GM19035 (cell line): ENCODE measurements around the gene NPFF.

ENCODE experiments used
- ATAC-seq: cut with Tn5 transposase; IDR thresholded peaks from one replicate; pipeline ENCODE4 v1.9.1; 2021; ENCODE audit not compliant: unreplicated experiment

Gene NPFF

GRCh38 chr12:53478865-53479264 lies 28.4 kb downstream of the NPFF start:
- ATAC-seq: no peak

DNA sequence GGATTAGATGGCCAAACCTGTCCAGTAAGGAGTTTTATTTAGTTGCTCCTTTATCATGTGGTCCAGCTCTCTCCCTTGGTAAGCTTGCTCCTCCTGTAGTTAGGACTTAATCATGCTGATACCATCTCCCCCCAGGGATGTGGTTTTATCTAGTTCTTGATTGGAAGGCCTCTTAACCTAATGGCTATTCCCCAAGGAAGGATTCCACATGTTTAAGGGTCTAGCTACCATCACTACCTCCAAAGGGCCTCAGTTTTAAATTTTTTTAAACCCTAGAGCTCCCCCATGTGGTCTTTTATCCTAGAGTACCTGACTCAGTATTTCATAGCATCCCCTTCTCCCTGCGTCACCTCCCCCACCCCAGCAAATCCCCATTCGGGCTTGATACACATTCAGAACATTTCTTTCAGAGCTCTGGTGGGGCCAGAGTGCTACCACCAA lies 30.5 kb downstream of the NPFF start:
- no peak for ATAC-seq

- ATAC-seq: no peak
Observed at GRCh38 chr12:53474819-53475218, 32.5 kb downstream of the NPFF start.

DNA sequence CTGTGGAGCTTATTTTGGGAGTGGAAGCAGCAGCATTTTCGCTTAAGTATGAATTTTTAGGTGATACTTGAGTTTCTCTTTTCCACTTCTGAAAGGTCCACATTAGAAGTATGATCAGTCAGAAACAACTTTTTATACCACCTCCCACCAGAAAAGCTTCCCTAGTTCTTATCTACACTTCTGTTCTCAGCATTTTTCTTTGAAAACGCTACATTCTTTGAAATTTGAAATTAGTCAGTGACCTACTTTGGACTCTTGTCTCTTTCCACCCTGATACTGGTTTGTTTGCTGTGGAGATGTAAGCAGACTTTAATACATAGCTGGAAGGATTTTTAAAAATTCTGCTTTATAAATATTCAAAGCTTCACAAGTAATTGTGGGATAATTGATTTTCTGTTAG lies 33.2 kb downstream of the NPFF start:
- ATAC-seq: no peak

GRCh38 chr12:53472056-53472582 lies 35.2 kb downstream of the NPFF start:
- no peak for ATAC-seq

DNA sequence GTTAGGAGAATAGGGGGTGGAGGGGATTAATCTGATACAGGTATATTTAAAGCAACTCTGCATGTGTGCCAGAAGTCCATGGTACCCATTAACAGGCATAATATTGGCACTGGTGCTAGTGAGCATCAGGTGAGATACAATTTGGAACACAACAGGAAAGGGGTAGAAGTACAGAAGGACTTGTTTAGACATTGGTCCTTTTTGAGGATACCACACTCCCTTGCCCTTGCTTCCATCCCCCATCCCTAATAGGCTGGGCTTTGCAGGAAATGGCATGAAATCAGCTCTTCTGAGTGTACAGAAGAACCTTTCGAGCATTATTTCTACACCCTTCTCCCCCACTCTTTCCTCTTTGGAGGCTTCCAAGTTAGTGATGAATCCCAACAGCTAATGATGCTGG lies 39.0 kb downstream of the NPFF start:
- ATAC-seq: no peak

- ATAC-seq: no peak
Observed at GRCh38 chr12:53467880-53468279, 39.4 kb downstream of the NPFF start.

GRCh38 chr12:53467082-53467481 lies 40.2 kb downstream of the NPFF start:
- ATAC-seq: no peak

DNA sequence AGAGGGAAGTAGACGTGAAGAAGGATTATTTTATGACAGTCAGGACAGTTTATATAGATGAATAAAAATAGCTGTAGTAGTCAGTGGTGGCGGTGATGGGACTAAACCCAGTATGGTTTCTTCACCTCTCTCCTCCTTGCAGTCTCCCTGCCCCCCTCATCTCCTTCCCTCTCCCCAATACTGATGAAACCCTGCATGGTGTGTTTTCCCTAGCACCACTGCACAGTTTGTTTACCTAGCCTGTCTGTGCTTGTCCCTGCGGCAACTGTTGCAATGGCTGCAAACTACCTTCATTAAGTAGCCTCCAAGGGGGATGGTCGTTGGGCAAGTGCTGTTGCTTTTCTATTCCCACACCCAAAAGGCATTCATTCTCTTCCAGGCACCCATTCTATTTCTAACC lies 40.6 kb downstream of the NPFF start:
- no peak for ATAC-seq

DNA sequence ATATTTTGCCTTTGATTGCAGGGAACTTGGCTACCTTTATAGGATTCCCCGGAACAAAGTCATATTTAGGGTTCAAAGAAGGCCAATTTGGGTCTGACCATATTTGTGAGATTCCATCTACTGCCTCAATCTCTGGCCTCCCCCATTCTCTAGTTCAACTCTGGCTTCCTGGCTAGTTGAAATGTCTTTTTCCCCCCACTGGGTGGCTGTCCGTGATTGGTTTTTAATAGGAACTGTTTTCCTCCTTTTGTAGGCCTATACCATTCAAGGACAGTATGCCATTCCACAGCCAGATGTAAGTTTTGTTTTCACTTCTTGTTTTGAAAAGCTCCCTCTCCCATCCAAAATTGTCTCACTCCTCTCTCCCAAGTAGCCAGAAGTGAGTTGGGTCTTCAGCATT lies 41.6 kb downstream of the NPFF start:
- ATAC-seq: no peak

DNA sequence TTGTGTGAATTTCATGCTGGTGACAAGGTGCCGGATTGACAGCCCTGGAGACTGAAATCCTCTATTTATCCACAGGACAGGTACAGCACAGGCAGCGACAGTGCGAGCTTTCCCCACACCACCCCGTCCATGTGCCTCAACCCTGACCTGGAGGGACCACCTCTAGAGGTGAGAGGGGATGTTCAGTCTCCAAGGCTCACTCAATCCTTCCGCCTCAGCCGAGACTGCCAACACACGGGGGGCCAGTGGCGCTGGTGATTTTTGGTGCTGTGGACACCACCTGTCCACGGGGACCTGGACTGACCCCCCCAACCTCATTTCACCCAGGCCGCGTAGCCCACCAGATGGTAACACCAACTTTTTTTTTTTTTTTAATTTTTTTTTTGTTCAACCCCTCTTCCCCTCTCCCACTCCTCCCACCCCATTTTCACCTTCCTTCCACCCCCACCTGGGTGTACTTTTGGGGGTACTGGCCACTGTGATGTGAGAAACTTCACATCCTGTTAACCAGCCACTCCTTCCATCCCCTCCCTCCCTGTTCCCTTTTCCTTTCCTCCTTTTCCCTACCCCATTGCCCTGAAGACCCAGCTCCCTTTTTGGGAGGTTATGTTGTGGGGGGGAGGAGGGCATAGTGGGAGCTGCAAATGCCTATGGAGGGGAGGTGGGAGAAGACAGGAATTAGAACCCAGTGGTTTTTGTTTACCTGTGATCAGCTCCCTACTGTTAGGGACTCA lies 42.4 kb downstream of the NPFF start:
- ATAC-seq: no peak

- ATAC-seq: no peak
Observed at GRCh38 chr12:53463802-53464560, 43.3 kb downstream of the NPFF start.

GRCh38 chr12:53462935-53463334 lies 44.3 kb downstream of the NPFF start:
- no peak for ATAC-seq

DNA sequence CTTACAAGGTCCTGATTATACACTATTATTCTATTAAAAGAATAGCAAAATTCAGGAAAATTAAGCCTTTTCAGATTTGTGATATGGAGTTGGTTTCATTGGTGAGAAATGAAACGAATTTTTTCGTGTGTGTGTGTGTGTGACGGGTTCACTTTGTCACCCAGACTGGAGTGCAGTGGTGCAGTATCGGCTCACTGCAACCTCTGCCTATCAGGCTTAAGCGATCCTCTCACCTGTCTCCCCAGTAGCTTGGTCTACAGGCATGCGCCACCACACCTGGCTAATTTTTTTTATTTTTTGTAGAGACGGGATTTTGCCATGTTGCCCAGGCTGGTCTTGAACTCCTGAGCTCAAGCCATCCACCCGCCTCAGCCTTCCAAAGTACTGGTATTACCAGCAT lies 45.7 kb downstream of the NPFF start:
- ATAC-seq: no peak

- no peak for ATAC-seq
Observed at GRCh38 chr12:53461059-53461458, 46.2 kb downstream of the NPFF start.

- ATAC-seq: no peak
Observed at GRCh38 chr12:53459097-53459496, 48.2 kb downstream of the NPFF start.
